DMS53 treated with DMSO at 0.1 percent for 48 hours (cell line): ENCODE data around the gene KANK4.
"Not testable (repeated sequence)": the region's sequence is repeated elsewhere in the genome, so short reads cannot be mapped to it uniquely, and the experiment has no call there.

ENCODE experiments used
- DNase-seq: peaks from one replicate; lab custom pipeline; 2025; ENCODE audit not compliant: unreplicated experiment; lab: John Stamatoyannopoulos, UW

Gene KANK4

GRCh38 chr1:62240651-62241370 lies 78.4 kb downstream of the KANK4 start:
- no peak for DNase-seq

GRCh38 chr1:62239652-62240403 lies 79.4 kb downstream of the KANK4 start:
- DNase-seq = not testable (repeated sequence)

- no peak for DNase-seq
Measured at GRCh38 chr1:62238507-62238906, 80.7 kb downstream of the KANK4 start.

GRCh38 chr1:62237950-62238374 lies 81.3 kb downstream of the KANK4 start:
- no peak for DNase-seq

- no peak for DNase-seq
Measured at GRCh38 chr1:62237361-62237760, 81.9 kb downstream of the KANK4 start.

- DNase-seq = no peak
Measured at GRCh38 chr1:62235576-62235975, 83.7 kb downstream of the KANK4 start.

GRCh38 chr1:62234688-62235087 lies 84.5 kb downstream of the KANK4 start:
- DNase-seq = no peak

- DNase-seq = no peak
Measured at GRCh38 chr1:62233926-62234450, 85.2 kb downstream of the KANK4 start.

- DNase-seq = no peak
Measured at GRCh38 chr1:62232871-62233278, 86.4 kb downstream of the KANK4 start.

GRCh38 chr1:62230718-62231117 lies 88.5 kb downstream of the KANK4 start:
- peak; percentile 30 for DNase-seq

GRCh38 chr1:62229932-62230331 lies 89.3 kb downstream of the KANK4 start:
- no peak for DNase-seq

- no peak for DNase-seq
Measured at GRCh38 chr1:62229468-62229867, 89.8 kb downstream of the KANK4 start.

GRCh38 chr1:62228883-62229187 lies 90.4 kb downstream of the KANK4 start:
- no peak for DNase-seq

- no peak for DNase-seq
Measured at GRCh38 chr1:62228136-62228882, 90.9 kb downstream of the KANK4 start.

GRCh38 chr1:62227496-62227895 lies 91.7 kb downstream of the KANK4 start:
- no peak for DNase-seq

- no peak for DNase-seq
Measured at GRCh38 chr1:62224182-62224581, 95.1 kb downstream of the KANK4 start.

- DNase-seq = no peak
Measured at GRCh38 chr1:62222321-62222720, 96.9 kb downstream of the KANK4 start.

- DNase-seq = no peak
Measured at GRCh38 chr1:62221171-62221570, 98.1 kb downstream of the KANK4 start.

GRCh38 chr1:62220456-62220855 lies 98.8 kb downstream of the KANK4 start:
- DNase-seq = not testable (repeated sequence)

- no peak for DNase-seq
Measured at GRCh38 chr1:62218604-62219003, 100.6 kb downstream of the KANK4 start.

- DNase-seq = no peak
Measured at GRCh38 chr1:62213075-62213914, 105.9 kb downstream of the KANK4 start.
